Measurements from ENCODE around the gene CDCA7L.
A peak's percentile ranks its signal among the peaks of the same experiment; 100 is the strongest.
"Not testable (repeated sequence)": the region's sequence is repeated elsewhere in the genome, so short reads cannot be mapped to it uniquely, and the experiment has no call there.

Gene CDCA7L

DNA sequence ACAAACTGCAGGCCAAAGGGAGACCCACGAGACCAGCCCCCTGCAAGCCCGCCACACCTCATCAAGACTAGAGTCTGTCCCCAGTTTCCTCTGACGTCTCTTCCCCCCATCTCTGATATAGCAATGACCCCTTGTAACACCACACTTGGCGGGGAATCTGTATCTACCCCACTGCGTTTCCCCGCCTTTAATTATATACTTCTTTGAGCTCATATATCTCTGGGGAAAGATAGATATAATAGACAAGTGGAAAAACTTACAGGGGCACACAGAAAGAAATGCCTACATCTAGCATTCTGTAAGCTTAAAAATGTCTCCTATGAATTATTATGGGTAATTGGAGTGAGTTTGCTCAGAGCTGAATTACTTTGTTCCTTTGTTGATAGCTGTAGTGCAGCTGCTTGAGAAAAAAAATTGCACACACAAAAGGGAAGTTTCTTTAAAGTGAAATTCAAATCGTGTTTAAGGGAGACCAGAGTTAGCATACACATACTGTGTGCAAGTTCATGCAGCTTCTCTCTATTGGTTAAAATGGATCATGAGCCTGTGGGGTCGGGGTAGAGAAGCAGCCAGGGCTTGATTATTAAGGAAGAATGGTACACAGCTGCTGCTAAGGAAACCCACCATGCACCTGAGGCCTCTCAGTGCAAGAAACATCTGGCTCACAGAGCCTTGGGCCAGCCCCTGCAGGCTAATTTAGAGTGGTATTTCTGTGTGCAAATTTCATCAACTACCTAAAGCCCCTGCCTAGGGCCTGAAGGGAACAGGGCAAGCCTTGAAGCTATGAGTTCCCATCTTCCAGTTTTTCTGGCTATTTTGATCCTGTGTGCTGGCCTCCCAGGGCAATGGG is 32.5 kb downstream of the CDCA7L start:
- no peak for DNase-seq (ENCODE audit: low read depth, low spot score)
- no peak overlapping the region for H3K27ac ChIP-seq

DNA sequence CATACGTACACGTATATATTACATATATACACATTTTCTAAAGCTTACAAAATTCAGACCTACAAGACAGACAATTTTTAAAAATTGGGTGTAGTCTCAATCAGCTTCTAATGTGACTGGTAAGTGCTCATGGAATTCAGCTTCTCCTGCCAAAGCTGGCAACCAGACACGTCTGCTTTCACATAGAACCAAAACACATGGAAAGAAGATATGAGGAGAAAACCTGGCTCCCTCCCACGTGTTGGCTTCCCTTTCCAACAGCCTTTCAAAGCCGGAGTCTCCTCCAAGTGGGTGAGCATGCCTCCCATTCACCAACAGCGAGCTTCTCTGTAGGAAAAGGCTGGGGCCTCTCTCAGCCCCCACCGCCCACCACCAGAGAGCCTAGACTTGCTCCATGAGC is 33.4 kb downstream of the CDCA7L start:
- DNase-seq (ENCODE audit: low read depth, low spot score): no peak
- no peak overlapping the region for H3K27ac ChIP-seq

DNA sequence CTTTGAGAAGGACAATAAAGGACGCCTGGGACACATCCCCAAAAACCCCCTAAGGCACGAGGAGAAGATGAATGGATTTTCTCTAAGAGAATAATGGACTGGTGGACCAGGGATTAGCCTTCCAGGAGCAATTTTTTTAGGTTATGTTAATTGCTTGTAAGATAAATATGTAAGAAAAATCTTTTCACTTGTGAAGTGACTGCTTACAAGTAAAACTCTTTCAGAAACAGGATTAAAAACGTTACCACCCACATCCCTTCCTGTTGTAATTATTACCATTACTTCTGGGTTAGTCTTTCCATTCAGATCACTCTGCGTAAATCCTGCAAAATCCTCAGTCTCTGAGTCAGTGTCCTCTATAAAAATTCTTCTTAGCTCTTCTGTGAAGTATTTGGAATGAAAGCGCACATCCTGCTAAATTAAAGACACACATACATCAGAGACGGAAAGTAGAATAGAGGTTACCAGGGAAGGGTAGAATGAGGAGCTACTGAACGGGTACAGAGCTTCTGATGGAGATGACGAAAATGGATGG is 34.3 kb downstream of the CDCA7L start:
- H3K27ac ChIP-seq: no peak overlapping the region
- DNase-seq (ENCODE audit: low read depth, low spot score): no peak

DNA sequence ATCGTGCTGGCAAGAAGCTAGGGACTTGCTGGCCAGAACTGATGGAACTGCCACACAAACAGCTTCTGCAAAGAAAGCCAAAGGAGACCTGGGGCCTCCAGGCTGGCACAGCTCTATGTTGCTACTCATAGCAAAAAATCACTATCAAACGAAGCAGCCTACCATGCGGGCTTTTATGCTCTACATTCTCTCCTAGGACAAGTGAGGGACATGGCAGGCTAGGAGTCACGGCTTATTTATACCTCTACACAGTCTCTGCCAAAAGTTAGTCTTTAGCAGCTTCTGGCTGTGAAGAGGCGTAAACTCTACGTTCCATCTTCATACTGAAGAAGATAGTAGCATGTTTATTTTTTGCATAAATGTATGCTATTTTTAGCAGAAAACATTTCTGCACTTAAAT is 35.4 kb downstream of the CDCA7L start:
- DNase-seq (ENCODE audit: low read depth, low spot score): no peak
- H3K27ac ChIP-seq: no peak overlapping the region

DNA sequence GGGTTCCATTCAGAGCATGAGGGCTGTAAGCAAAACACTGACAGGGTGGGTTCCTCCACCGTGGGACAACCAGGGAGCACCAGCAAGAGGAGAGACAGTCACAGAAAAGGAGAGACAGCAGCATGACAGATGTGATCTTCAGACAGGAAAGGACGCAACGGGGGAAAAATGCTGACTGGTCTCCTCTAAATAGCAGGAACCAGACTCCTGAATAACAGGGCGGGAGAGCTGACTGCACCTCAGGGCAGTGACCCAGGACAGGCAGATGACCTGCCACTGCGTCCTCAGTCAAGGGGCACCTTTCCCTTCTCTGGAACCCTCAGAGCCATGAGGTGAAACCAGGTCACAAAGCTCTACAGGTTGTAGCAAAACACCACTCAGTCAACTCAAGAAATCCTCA is 37.0 kb downstream of the CDCA7L start:
- no peak overlapping the region for H3K27ac ChIP-seq
- DNase-seq (ENCODE audit: low read depth, low spot score): no peak

DNA sequence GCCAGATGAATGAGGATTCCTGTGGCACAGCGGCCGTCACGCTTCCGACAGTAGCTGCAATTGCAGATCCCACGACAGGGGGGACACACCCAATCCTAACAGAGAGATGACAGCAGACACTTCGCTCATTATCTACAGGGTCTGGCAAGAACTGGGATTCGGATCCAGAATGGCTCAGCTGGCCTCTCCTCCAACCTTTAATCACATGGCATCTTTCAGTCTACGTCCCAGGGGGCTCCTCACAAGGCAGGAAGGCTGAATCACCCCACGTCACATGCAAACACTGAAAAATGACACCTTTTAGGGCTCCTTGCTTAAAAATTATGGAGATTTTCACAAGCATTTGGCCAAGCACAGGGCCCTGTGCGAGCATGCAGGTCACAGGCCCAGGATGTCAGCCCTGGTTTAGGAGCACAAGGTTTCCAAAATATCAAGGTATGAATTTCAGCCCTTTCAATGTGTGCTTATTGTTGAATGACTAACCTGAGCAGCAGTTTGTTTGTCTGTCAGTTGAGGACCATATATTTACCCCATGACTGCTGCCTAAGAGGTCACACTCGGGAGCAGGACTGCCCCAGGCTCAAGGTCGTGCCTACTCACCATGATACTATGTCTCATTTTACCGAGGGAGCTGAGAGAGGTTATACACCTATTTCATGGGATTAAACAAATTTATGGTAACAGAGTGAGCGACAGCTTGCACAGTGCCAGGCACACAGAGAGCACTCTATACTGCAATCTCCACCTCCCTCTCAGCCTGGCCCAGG is 42.5 kb downstream of the CDCA7L start:
- no peak for DNase-seq (ENCODE audit: low read depth, low spot score)
- H3K27ac ChIP-seq: peak overlapping the region; percentile 24

DNA sequence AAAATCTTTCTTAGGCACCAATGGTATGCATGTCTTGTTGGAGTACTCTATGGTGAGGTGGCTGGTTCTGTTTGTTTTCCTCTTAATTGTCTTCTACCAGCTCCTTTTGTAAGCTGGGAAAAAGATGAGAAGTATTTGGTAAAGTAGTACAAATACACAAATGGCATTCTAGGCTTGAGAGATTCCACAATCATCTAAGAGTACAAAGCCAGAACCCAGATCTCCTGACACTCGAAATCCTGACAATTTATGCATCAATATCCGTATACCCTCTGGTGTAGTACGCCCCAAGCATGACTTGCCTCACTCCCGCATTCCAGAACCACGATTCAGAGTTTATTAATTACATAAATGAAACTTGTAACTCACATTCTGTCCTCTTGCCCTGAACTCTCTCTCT is 43.5 kb downstream of the CDCA7L start:
- DNase-seq (ENCODE audit: low read depth, low spot score): no peak
- H3K27ac ChIP-seq: peak overlapping the region; percentile 24

DNA sequence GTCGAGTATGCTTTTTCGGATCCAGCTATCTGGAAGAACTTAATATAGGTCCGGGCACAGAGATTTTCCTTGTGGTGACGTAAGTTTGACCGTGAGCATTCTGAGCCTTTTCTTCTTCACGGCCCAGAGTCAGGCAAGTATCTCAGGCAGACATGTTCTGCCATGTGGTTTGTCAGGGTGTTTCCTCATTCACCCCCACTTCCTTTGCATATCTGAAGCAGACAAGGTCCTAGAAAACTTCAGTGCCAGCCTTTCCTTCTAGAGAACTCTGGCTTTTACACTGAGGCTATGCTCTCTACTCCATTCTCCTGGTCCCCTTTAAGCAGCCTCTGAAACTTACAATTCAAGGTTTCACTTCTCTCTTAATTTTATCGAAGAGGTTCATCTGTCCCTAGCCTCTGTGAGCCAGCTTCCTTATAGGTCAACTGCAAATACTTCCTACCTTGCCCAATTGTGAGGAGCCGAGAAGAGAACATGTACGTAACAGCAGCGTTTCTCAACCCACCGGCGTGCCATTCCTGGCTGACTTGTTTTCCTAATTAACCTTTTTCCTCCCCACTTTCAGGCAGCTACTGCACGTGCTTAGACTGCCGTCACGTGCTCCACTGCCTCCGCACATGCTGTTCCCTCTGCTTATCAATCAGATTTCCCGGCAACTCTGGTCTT is 47.3 kb downstream of the CDCA7L start:
- DNase-seq (ENCODE audit: low read depth, low spot score): no peak
- H3K27ac ChIP-seq: no peak overlapping the region

DNA sequence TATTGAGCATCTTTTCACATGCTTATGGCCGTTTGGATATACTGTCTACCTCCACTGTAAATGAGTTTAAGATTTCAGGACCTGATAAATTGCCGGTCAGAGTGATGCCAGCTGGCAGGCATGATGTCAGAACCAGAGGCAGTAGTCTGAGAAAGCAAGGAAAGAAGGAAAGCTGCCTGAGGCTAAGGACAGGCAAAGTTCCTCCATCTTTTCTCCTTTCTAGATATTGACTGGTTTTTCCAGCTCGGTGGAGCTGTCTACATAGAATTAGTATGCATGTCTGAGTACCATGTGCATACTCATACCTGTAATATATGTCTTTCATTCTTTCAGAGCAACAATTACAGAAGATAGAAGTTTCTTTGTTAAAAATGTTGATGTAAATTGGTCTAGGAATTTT is 52.3 kb downstream of the CDCA7L start:
- no peak overlapping the region for H3K27ac ChIP-seq
- no peak for DNase-seq (ENCODE audit: low read depth, low spot score)

DNA sequence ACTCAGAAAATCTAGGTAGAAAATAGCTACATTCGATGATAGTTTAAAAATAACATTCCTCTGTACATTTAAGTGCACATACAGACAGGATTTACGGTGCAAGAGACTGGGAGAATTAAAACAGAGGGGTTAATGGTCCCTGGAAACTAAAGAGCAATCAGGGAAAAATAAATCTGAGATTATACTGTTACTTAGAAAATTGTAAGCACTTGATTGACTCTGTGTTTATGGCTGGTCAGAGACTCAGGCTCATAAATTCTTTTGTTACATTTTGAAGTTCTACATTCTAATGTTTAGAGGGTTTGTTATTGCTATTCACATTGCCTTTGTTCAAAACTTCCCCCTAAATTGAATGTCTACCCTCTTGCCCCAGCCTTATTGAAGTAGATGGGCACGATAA is 54.4 kb downstream of the CDCA7L start:
- no peak for DNase-seq (ENCODE audit: low read depth, low spot score)
- no peak overlapping the region for H3K27ac ChIP-seq

DNA sequence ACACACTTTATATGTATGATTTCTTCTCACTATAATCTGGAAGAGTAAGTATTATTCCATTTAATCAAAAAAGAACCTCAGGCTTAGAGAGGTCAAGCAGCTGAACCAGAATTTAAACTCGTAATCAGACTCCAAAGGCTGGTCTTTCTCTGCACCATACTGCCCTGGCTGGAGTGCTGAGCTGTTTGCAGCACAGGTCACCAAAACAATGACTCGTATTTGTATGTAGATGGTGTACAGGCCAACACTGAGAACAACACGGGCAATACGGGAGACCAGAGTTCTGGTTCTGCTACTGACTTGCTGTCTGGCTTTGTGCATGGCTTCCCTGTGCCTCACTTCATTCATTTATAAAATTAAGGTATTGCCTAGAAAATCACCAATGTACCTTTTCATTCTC is 57.9 kb downstream of the CDCA7L start:
- no peak for DNase-seq (ENCODE audit: low read depth, low spot score)
- no peak overlapping the region for H3K27ac ChIP-seq

DNA sequence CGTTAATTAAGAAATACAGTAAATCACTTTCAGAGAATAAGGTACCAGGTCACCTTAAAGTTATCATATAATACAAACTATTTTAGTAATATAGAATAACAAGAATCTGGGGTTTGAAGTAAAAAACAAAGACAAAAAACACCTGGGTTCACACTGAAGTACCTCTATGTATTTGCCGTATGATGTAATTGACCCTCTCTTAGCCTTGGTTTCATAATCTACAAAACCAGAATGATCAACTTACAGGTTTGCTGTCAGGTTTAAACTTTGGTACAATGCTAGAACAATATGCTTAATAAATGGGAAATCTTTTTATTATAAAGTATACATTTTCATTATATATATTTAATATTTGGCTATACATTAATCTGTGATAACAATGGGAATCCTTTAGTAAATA is 58.3 kb downstream of the CDCA7L start:
- DNase-seq (ENCODE audit: low read depth, low spot score): no peak
- no peak overlapping the region for H3K27ac ChIP-seq

DNA sequence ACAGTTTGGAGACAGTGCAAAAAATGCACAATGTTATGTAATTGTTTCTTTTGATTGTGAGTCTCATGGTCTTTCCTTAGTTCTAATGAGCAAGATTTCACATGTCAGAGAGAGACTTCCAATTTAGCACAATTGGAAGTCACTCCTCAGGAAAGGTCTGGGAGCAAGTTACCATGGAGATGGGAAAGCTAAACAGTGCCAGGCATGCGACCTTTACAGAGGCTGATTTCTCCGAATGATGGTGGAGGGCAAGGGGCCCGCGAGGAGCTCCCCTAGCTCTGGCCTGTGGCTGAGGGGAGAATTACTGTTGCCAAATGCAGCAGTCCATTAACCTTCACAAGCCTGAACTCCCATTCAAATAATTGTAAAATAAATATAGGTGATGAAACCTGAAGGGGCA is 59.3 kb downstream of the CDCA7L start:
- DNase-seq (ENCODE audit: low read depth, low spot score): no peak
- H3K27ac ChIP-seq: no peak overlapping the region

DNA sequence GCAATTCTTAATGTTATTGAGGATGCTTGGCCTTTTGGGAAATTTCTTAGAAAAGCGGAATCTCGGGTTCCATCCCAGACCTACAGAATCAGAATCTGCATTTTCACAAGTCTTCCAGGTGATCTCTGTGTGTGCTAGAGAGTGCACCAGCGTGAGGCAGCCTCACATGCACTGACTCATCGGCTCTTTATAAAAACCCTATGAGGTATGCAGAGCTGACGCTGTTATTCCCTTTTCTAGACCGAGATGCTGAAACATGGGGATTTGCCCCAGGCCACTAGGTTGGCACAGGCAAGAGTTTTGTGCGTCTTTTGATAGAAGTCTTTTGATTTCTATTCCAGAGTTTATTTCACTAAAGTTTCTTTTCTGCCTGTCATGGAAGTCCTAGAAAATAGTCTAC is 61.2 kb downstream of the CDCA7L start:
- DNase-seq (ENCODE audit: low read depth, low spot score): no peak
- no peak overlapping the region for H3K27ac ChIP-seq

DNA sequence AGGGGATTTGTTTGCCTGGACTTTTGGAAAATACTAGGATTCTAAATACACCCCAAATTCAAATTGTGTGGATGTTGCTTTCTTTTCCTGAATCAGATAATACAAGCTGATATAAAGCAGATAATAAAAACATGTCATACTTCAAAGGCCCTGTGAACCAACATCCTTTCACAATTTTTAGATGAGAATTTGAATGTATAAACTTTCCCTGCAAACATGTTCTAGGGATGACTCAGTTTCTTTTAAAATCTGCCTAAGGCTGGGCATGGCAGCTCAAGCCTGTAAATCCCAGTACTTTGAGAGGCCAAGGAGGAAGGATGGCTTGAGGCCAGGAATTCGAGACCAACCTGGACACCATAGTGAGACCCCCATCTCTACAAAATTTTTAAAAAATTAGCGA is 62.2 kb downstream of the CDCA7L start:
- DNase-seq (ENCODE audit: low read depth, low spot score); H3K27ac ChIP-seq: not testable (repeated sequence)

DNA sequence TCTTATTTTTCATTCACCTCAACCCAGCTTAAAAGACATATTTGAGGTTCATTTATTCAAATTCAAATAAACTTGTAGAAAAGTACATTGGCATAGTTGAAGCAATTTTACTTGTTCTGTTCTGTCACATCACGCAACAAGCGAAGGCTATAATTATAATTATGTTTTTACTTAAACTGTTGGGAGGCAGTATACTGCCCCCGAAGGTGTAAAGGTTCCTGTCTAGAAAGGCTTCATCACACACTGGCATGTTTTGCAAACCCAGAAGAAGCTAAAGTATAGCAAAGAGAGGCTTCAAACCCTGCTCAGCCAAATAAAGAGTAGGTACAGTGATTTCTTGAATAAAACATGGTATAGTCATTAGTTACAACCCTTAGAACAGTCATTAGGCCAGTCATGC is 62.6 kb downstream of the CDCA7L start:
- H3K27ac ChIP-seq: no peak overlapping the region

DNA sequence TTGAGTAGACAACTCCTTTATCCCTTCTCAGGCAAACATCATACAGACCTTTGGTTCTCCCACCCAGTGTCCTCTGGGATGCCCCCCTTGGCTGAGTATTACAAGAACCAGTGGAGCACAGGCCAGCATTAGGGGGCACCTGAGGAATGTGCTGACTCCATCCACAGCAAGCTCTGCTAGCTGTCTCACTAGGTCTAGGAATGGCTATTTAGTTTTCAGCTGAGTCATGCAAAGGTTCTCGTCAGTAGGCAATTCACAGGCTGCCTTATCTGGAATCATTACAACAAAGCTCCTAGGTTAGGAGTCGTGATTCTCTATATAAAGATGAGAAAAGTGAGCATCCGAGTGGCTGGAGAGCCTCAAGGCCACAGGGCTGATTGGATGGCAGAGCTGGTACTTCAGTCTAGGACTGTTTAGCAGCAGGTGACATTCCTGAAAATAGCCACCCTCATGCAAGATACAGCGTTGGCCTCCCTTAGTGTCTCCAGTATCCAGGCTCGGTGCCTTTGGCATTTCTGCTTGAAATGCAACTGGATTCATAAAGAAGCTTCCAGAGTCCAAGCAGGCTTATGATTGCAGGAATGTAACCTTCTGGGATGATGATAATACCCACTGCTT is 75.8 kb downstream of the CDCA7L start:
- no peak for DNase-seq (ENCODE audit: low read depth, low spot score)
- no peak overlapping the region for H3K27ac ChIP-seq

More for the DNA sequence above, 62.6 kb downstream of the CDCA7L start:
- DNase-seq (ENCODE audit: low read depth, low spot score): no peak

DNA sequence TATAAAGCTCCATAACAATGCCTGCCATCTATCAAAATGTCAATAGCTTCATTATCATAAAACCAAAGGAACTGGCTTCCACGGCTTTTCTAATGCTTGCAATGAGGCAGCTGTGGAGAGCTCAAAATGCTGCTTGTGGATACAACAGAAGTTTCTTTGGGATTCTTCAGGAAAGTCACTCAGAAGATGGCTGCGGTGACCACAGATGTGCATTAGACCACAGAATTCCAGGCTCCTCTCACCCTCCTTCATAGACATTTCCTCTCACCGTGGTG is 77.2 kb downstream of the CDCA7L start:
- no peak for DNase-seq (ENCODE audit: low read depth, low spot score)
- H3K27ac ChIP-seq: no peak overlapping the region

DNA sequence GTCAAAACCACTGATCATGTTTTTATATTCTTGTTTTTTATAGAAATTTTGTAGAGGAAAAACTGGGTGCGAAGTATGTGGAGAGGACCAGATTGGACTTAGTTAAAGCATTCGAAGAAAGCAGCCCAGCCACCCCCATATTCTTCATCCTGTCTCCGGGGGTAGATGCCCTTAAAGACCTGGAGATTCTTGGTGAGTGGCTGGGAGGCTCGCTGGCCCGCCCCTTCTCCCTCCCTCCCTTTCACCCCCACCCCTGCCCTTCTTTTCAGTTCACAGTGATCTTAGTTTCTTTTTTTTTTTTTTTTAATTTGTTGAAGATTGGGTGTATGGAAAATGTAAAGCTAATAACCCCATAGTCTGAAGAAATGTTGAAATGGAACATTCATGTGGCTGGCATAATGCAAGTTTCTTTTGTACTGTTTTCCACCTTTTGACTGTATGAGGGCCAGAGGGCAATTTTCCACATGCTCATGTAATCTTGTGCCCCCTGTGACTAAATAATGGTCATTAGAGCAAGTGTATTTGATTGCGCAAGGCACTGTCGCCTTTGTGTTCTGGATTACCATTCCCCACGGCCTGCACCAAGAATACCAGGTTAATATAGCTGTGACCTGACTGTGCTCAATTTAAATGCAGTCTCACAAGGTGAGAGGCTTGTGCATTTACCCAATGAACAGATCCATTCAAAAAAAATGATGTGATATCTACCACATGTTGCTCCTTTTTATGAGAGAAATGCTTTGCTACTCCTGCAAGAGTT is 77.7 kb downstream of the CDCA7L start:
- DNase-seq (ENCODE audit: low read depth, low spot score): no peak
- no peak overlapping the region for H3K27ac ChIP-seq

DNA sequence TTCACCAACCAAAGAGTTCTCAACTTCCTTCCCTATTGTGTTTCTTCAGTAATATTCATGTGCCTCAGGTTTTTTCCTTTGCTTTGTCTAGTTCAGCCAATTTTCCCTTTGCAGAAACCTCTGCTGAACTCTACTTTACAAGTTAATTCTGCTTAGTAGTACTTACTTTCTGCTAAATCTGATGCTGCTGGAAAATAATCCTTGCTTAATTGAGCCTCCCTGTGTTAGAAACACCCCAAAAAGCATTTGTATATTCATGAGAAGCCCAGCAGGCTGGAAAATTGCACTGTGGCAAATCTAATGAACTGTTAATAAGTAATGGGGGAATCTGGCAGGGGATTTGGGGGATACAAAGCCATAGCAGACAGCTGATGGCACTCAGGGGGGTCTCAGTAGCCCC is 78.5 kb downstream of the CDCA7L start:
- H3K27ac ChIP-seq: no peak overlapping the region
- no peak for DNase-seq (ENCODE audit: low read depth, low spot score)

Data from epithelial cell of prostate (primary cell).